ENCODE data around the gene TPM1.
A peak's percentile ranks its signal among the peaks of the same experiment; 100 is the strongest.

Gene TPM1

GRCh38 chr15:63109498-63109897, 67.0 kb downstream of the TPM1 start:
- DNase-seq (ENCODE audit: low read depth) = no peak
- no peak for TF ChIP-seq CTCF (conservative IDR thresholded peaks at IDR 0.05; ENCODE audit: control insufficient read depth, insufficient read depth, low read depth, low read length)

GRCh38 chr15:63109920-63110319, 67.4 kb downstream of the TPM1 start:
- no peak for TF ChIP-seq CTCF (conservative IDR thresholded peaks at IDR 0.05; ENCODE audit: control insufficient read depth, insufficient read depth, low read depth, low read length)
- no peak overlapping the region for H3K4me3 ChIP-seq (ENCODE audit: control insufficient read depth, low read depth, low read length)
- DNase-seq (ENCODE audit: low read depth) = peak; percentile 51

More at GRCh38 chr15:63109498-63109897, 67.0 kb downstream of the TPM1 start:
- no peak overlapping the region for H3K4me3 ChIP-seq (ENCODE audit: control insufficient read depth, low read depth, low read length)

GRCh38 chr15:63110428-63111026, 68.0 kb downstream of the TPM1 start:
- DNase-seq (ENCODE audit: low read depth) = peak; percentile 56

GRCh38 chr15:63111481-63111880, 68.9 kb downstream of the TPM1 start:
- DNase-seq (ENCODE audit: low read depth) = no peak
- no peak overlapping the region for H3K4me3 ChIP-seq (ENCODE audit: control insufficient read depth, low read depth, low read length)
- TF ChIP-seq CTCF (conservative IDR thresholded peaks at IDR 0.05; ENCODE audit: control insufficient read depth, insufficient read depth, low read depth, low read length) = no peak

More at GRCh38 chr15:63110428-63111026, 68.0 kb downstream of the TPM1 start:
- no peak overlapping the region for H3K4me3 ChIP-seq (ENCODE audit: control insufficient read depth, low read depth, low read length)
- TF ChIP-seq CTCF (conservative IDR thresholded peaks at IDR 0.05; ENCODE audit: control insufficient read depth, insufficient read depth, low read depth, low read length) = no peak

GRCh38 chr15:63112871-63113270, 70.3 kb downstream of the TPM1 start:
- TF ChIP-seq CTCF (conservative IDR thresholded peaks at IDR 0.05; ENCODE audit: control insufficient read depth, insufficient read depth, low read depth, low read length) = no peak
- DNase-seq (ENCODE audit: low read depth) = no peak
- H3K4me3 ChIP-seq (ENCODE audit: control insufficient read depth, low read depth, low read length) = no peak overlapping the region

- DNase-seq (ENCODE audit: low read depth) = no peak
- TF ChIP-seq CTCF (conservative IDR thresholded peaks at IDR 0.05; ENCODE audit: control insufficient read depth, insufficient read depth, low read depth, low read length) = no peak
- no peak overlapping the region for H3K4me3 ChIP-seq (ENCODE audit: control insufficient read depth, low read depth, low read length)
These were observed 71.9 kb downstream of the TPM1 start for GRCh38 chr15:63114465-63114864.

Measured in fibroblast of mammary gland (primary cell).